Keratinocyte (primary cell): ENCODE data around the gene IFNW1.
"Not testable (repeated sequence)": the region's sequence is repeated elsewhere in the genome, so short reads cannot be mapped to it uniquely, and the experiment has no call there.

ENCODE experiments used
- EZH2 ChIP-seq: IDR thresholded peaks from one replicate; pipeline ENCODE4 v1.6.1; 2012; ENCODE audit warnings: inconsistent platforms, mild to moderate bottlenecking, low read length, moderate library complexity
- TF ChIP-seq, protein P1 (sequence below), 3 experiments: IDR thresholded peaks in 1 of 3; conservative IDR thresholded peaks in 1 of 3; optimal IDR thresholded peaks in 1 of 3; 2 replicates in 2 of 3; 3 replicates in 1 of 3; pipeline versions ENCODE3 to v1.5.1; 2011; ENCODE audit warnings: low read length in 3 of 3, mild to moderate bottlenecking in 3 of 3, moderate library complexity in 2 of 3, control low read depth in 1 of 3, inconsistent platforms in 1 of 3; ENCODE audit not compliant: insufficient read depth in 2 of 3; ENCODE audit errors: extremely low read depth in 1 of 3

DNA sequence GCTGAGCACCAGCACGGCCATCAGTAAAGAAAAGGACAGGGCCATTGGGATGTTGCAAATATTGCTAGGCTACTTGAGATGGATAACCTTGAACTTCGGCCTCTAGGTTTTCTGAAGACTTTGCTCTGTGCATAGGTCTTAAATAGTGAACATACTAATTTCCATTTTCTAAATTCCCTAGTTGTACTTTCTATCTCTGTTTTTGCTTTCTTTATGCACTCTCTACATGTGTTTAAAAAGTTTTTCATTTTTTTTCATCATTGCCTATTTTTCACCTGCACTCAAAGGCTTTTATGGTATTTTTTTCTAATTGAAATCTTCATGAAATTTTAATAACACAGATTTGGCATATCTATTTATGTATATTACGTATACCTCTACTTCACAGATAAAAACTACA is 45.9 kb upstream of the IFNW1 start, which contains the start of gene IFNA4:
- TF ChIP-seq, protein P1, sequence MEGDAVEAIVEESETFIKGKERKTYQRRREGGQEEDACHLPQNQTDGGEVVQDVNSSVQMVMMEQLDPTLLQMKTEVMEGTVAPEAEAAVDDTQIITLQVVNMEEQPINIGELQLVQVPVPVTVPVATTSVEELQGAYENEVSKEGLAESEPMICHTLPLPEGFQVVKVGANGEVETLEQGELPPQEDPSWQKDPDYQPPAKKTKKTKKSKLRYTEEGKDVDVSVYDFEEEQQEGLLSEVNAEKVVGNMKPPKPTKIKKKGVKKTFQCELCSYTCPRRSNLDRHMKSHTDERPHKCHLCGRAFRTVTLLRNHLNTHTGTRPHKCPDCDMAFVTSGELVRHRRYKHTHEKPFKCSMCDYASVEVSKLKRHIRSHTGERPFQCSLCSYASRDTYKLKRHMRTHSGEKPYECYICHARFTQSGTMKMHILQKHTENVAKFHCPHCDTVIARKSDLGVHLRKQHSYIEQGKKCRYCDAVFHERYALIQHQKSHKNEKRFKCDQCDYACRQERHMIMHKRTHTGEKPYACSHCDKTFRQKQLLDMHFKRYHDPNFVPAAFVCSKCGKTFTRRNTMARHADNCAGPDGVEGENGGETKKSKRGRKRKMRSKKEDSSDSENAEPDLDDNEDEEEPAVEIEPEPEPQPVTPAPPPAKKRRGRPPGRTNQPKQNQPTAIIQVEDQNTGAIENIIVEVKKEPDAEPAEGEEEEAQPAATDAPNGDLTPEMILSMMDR (optimal IDR thresholded peaks at IDR 0.05 in 1 of 3, IDR thresholded peaks at IDR 0.05 in 1 of 3, conservative IDR thresholded peaks at IDR 0.05 in 1 of 3; ENCODE audit: extremely low read depth in 1 of 3, insufficient read depth in 2 of 3, low read length in 3 of 3), result not testable (repeated sequence)
- TF ChIP-seq EZH2, result not testable (repeated sequence)
